Breast epithelium (tissue), 4 donors: ENCODE data around the gene ACBD4. TPM values are rescaled to one million over a fixed set of nuclear protein-coding genes. Genes with fewer than 3 reads are reported as not detected.

Experiments used
- DNase-seq, 2 donors: peaks; one replicate each; pipeline ENCODE4 v3.0.0-alpha.2; 2019; ENCODE audit warnings: low spot score in 2 of 2
- H3K27ac ChIP-seq, 2 donors: fragments of 200-600 bp; sonication (generic) in 1 of 2; one replicate each; pipeline ENCODE4 v1.5.1; 2016 to 2019; ENCODE audit warnings: mild to moderate bottlenecking in 1 of 2
- H3K27me3 ChIP-seq, 2 donors: fragments of 200-600 bp; sonication (generic) in 1 of 2; one replicate each; pipeline versions ENCODE4 v1.5.1 to v1.6.0; 2017 to 2019; ENCODE audit warnings: control low read depth in 1 of 2, mild to moderate bottlenecking in 1 of 2
- H3K36me3 ChIP-seq: fragments of 200-600 bp; one replicate; pipeline ENCODE4 v1.5.1; 2019
- H3K4me1 ChIP-seq, 2 donors: fragments of 200-600 bp; sonication (generic); one replicate each; pipeline ENCODE4 v1.5.1; 2016 to 2019; ENCODE audit warnings: control low read depth in 1 of 2
- H3K4me3 ChIP-seq, 3 donors: fragments of 200-600 bp; sonication (generic); 1 replicate in 2 of 3; 2 replicates in 1 of 3; pipeline ENCODE4 v1.5.1; 2016 to 2019; ENCODE audit warnings: mild to moderate bottlenecking in 3 of 3, moderate library complexity in 2 of 3
- H3K9me3 ChIP-seq, 2 donors: fragments of 200-600 bp; sonication (generic) in 1 of 2; one replicate each; pipeline ENCODE4 v1.5.1; 2016 to 2019; ENCODE audit warnings: control low read depth in 1 of 2
- CTCF ChIP-seq, 3 donors: fragments of 450-650 bp; IDR thresholded peaks; one replicate each; pipeline ENCODE4 v1.5.1; 2016 to 2017; ENCODE audit warnings: antibody characterized with exemption in 3 of 3, mild to moderate bottlenecking in 3 of 3, moderate library complexity in 3 of 3
- POLR2A ChIP-seq: fragments of 450-650 bp; IDR thresholded peaks from one replicate; pipeline ENCODE4 v1.6.1; 2016; ENCODE audit warnings: antibody characterized with exemption, mild to moderate bottlenecking, moderate library complexity
- POLR2AphosphoS5 ChIP-seq, 3 donors: sonication (generic); formaldehyde crosslinking; IDR thresholded peaks; one replicate each; pipeline ENCODE4 v1.6.1; 2017; ENCODE audit warnings: antibody characterized with exemption in 3 of 3
- intact Hi-C: fragments of 100-400 bp; cut with DNase I; formaldehyde crosslinking; loops from one replicate; pipeline ENCODE4 v1.15.1; 2023; ENCODE audit warnings: low total_unique reads
- total RNA-seq, 3 donors: library from RNA; depleted of rRNA; stranded (reverse); fragments of >200 nt; gene quantifications; one replicate each; pipeline ENCODE4 v1.1.0, GENCODE V29; 2016

ACBD4 gene
- total RNA-seq, 3 donors from 2014 or later, result 13.8 to 28.8 (median 15.7) TPM

GRCh38 chr17:45130681-45131615 is 4.5 kb upstream of the ACBD4 start:
- Histone ChIP-seq H3K36me3 (no peaks in the 10 kb centered on the region), H3K4me1 (peaks cover 6 to 19% of the 10 kb centered on the region in 2 donors), H3K4me3 (peak overlapping the region; percentile 91 to 97 (median 95)), H3K27ac (peak overlapping the region; percentile 99), H3K9me3 (no peaks in the 10 kb centered on the region), H3K27me3 (no peaks in the 10 kb centered on the region)
- intact Hi-C loops, result loop anchor here (10.0 kb wide), 1 partner anchor 1614 kb away; no protein-coding TSS in a partner anchor
- DNase-seq, result no peak
- no peak for TF ChIP-seq POLR2AphosphoS5 (IDR thresholded peaks at IDR 0.05)
- TF ChIP-seq POLR2A, result no peak
- no peak for TF ChIP-seq CTCF (IDR thresholded peaks at IDR 0.05)

GRCh38 chr17:45131616-45132319 is 3.7 kb upstream of the ACBD4 start:
- TF ChIP-seq CTCF (IDR thresholded peaks at IDR 0.05) (peak; percentile 80 to 93 (median 89)), POLR2AphosphoS5 (IDR thresholded peaks at IDR 0.05) (no peak)
- H3K27me3 ChIP-seq, result no peaks in the 10 kb centered on the region
- H3K4me1 ChIP-seq, result peaks cover 14 to 19% of the 10 kb centered on the region in 2 donors
- H3K9me3 ChIP-seq, result no peaks in the 10 kb centered on the region
- peak overlapping the region; percentile 91 to 97 (median 95) for H3K4me3 ChIP-seq
- intact Hi-C loops, result loop anchor here (10.0 kb wide), 1 partner anchor 1613 kb away; no protein-coding TSS in a partner anchor
- H3K36me3 ChIP-seq, result no peaks in the 10 kb centered on the region
- DNase-seq, result peak in 1 of 2 donors; percentile 30
- H3K27ac ChIP-seq, result peak overlapping the region; percentile 99

- H3K27me3 ChIP-seq, result no peaks in the 10 kb centered on the region
- H3K4me1 ChIP-seq, result peaks cover 15 to 19% of the 10 kb centered on the region in 2 donors
- no peak for TF ChIP-seq CTCF (IDR thresholded peaks at IDR 0.05)
- TF ChIP-seq POLR2A, result no peak
- TF ChIP-seq POLR2AphosphoS5 (IDR thresholded peaks at IDR 0.05), result no peak
- no peak for DNase-seq
- peak within 1 kb of the TSS; percentile 91 to 97 (median 95) for H3K4me3 ChIP-seq
- intact Hi-C loops, result loop anchor here (10.0 kb wide), 1 partner anchor 1613 kb away; no protein-coding TSS in a partner anchor
- no peaks in the 10 kb centered on the region for H3K9me3 ChIP-seq
- no peaks in the 10 kb centered on the region for H3K36me3 ChIP-seq
- H3K27ac ChIP-seq, result peak within 1 kb of the TSS; percentile 99
Measured at GRCh38 chr17:45132320-45132571, 3.2 kb upstream of the ACBD4 start, which contains the start of gene PLCD3. PLCD3 (minus strand) TSS chr17:45132515; CDS start chr17:45132410, 105 bp downstream.

- peaks cover 15 to 18% of the 10 kb centered on the region in 2 donors for H3K4me1 ChIP-seq
- DNase-seq, result peak; percentile 83 to 88
Measured at GRCh38 chr17:45132572-45133463, 2.7 kb upstream of the ACBD4 start.

More at GRCh38 chr17:45132572-45133463, 2.7 kb upstream of the ACBD4 start:
- Histone ChIP-seq H3K9me3 (no peaks in the 10 kb centered on the region), H3K27me3 (no peaks in the 10 kb centered on the region), H3K36me3 (no peaks in the 10 kb centered on the region), H3K27ac (peak overlapping the region; percentile 99), H3K4me3 (peak overlapping the region; percentile 91 to 97 (median 95))
- intact Hi-C loops, result loop anchor here (10.0 kb wide), 1 partner anchor 1612 kb away; no protein-coding TSS in a partner anchor
- peak; percentile 69 for TF ChIP-seq POLR2A
- TF ChIP-seq CTCF (IDR thresholded peaks at IDR 0.05), result peak; percentile 81 to 94 (median 91)
- TF ChIP-seq POLR2AphosphoS5 (IDR thresholded peaks at IDR 0.05), result peak; percentile 33 to 90 (median 55)
